Activated B cell treated with CpG ODN at 0.5 μM for 24 hours (primary cell): ENCODE results near the gene SMIM41. TPM values are rescaled to one million over a fixed set of nuclear protein-coding genes. Genes with fewer than 3 reads are reported as not detected.

Experiments used
- ATAC-seq: fragments of 200-7000 bp; cut with Tn5 transposase; one replicate; pipeline ENCODE4 v1.10.0; 2021; ENCODE audit warnings: low read depth, mild to moderate bottlenecking, moderate library complexity
- CTCF ChIA-PET: fragments of 350-600 bp; sonication (Branson Sonifier 250); formaldehyde crosslinking; loops from one replicate; lab custom pipeline; 2021; ENCODE audit warnings: antibody characterized with exemption; lab: Charles Lee
- POLR2A ChIA-PET: fragments of 350-600 bp; sonication (Branson Sonifier 250); formaldehyde crosslinking; loops from one replicate; lab custom pipeline; 2021; ENCODE audit warnings: antibody characterized with exemption; lab: Charles Lee
- DNase-seq: peaks from one replicate; pipeline ENCODE4 v3.0.0; 2022
- H3K27ac Mint-ChIP-seq: one replicate; pipeline ENCODE4 v1.8.0; 2020; ENCODE audit warnings: mixed read lengths
- H3K27me3 Mint-ChIP-seq: one replicate; pipeline ENCODE4 v1.8.0; 2021; ENCODE audit warnings: mixed read lengths
- H3K36me3 Mint-ChIP-seq: one replicate; pipeline ENCODE4 v1.8.0; 2021; ENCODE audit warnings: low read depth, mixed read lengths
- H3K4me1 Mint-ChIP-seq: one replicate; pipeline ENCODE4 v1.8.0; 2021; ENCODE audit warnings: mixed read lengths
- H3K4me3 Mint-ChIP-seq: one replicate; pipeline ENCODE4 v1.8.0; 2020; ENCODE audit warnings: mild to moderate bottlenecking, mixed read lengths
- H3K9me3 Mint-ChIP-seq: one replicate; pipeline ENCODE4 v1.8.0; 2020; ENCODE audit warnings: mixed read lengths
- intact Hi-C: fragments of 100-400 bp; cut with micrococcal nuclease; formaldehyde crosslinking; loops from one replicate; pipeline ENCODE4 v1.15.1; 2024
- total RNA-seq: library from RNA; stranded (reverse); gene quantifications from 2 replicates; pipeline ENCODE4 v1.2.3, GENCODE V29; 2022
- TF ChIP-seq, protein P1 (sequence below): fragments of 200-600 bp; IDR thresholded peaks from one replicate; pipeline ENCODE4 v1.8.0; 2022; ENCODE audit warnings: antibody characterized with exemption, mild to moderate bottlenecking

Gene SMIM41
- total RNA-seq, 1 donor from 2014 or later, result not detected

GRCh38 chr12:52127683-52128450, 48.4 kb downstream of the SMIM41 start:
- H3K27ac Mint-ChIP-seq, result no peak overlapping the region
- intact Hi-C loops, result no loop called here

DNA sequence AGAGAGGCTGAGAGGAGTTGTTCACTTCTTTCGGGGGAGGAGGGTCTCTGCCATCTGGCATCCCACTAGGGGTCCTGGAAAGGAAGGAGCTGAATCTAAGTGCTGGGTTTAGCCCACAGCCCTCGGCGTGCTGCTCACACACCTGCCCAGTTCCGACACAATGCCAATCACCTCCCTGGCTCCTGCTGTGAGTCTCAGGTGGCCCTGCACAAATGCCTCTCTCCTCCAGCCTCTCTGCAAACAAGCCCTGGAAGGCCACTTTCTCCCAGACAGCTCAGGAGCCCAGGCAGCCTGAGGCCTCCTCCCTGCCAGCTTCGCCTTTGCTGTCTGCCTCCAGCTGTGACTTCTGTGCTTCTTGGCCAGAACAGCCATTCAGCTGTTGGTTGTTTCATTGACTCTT, 51.2 kb downstream of the SMIM41 start:
- Mint-ChIP-seq H3K4me3 (no peak overlapping the region), H3K36me3 (no peaks in the 10 kb centered on the region), H3K9me3 (no peaks in the 10 kb centered on the region), H3K27ac (no peak overlapping the region), H3K27me3 (peaks cover 17% of the 10 kb centered on the region), H3K4me1 (no peaks in the 10 kb centered on the region)
- TF ChIP-seq, protein P1, sequence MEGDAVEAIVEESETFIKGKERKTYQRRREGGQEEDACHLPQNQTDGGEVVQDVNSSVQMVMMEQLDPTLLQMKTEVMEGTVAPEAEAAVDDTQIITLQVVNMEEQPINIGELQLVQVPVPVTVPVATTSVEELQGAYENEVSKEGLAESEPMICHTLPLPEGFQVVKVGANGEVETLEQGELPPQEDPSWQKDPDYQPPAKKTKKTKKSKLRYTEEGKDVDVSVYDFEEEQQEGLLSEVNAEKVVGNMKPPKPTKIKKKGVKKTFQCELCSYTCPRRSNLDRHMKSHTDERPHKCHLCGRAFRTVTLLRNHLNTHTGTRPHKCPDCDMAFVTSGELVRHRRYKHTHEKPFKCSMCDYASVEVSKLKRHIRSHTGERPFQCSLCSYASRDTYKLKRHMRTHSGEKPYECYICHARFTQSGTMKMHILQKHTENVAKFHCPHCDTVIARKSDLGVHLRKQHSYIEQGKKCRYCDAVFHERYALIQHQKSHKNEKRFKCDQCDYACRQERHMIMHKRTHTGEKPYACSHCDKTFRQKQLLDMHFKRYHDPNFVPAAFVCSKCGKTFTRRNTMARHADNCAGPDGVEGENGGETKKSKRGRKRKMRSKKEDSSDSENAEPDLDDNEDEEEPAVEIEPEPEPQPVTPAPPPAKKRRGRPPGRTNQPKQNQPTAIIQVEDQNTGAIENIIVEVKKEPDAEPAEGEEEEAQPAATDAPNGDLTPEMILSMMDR, result no peak
- ChIA-PET CTCF (interaction anchor here (0.7 kb wide), 1 partner anchor 444 kb away, joined by 3 read pairs; no protein-coding TSS in a partner anchor), POLR2A (interaction anchor here (0.7 kb wide), 1 partner anchor 14 kb away, joined by 3 read pairs; no protein-coding TSS in a partner anchor)
- intact Hi-C loops, result no loop called here
- DNase-seq (no peak), ATAC-seq (no peak)

More at GRCh38 chr12:52127683-52128450, 48.4 kb downstream of the SMIM41 start:
- ChIA-PET POLR2A (no interaction called here), CTCF (interaction anchor here (0.7 kb wide), 1 partner anchor 107 kb away, joined by 3 read pairs; no protein-coding TSS in a partner anchor)
- ATAC-seq (no peak), DNase-seq (no peak)
- Mint-ChIP-seq H3K4me1 (peaks cover 3% of the 10 kb centered on the region), H3K27me3 (peaks cover 22% of the 10 kb centered on the region), H3K4me3 (no peak overlapping the region), H3K36me3 (no peaks in the 10 kb centered on the region), H3K9me3 (no peaks in the 10 kb centered on the region)
- TF ChIP-seq, protein P1, result no peak

GRCh38 chr12:52132754-52133161, 53.3 kb downstream of the SMIM41 start:
- H3K36me3 Mint-ChIP-seq, result no peaks in the 10 kb centered on the region
- intact Hi-C loops, result no loop called here
- H3K4me1 Mint-ChIP-seq, result no peaks in the 10 kb centered on the region
- TF ChIP-seq, protein P1, result no peak
- H3K27ac Mint-ChIP-seq, result no peak overlapping the region
- CTCF ChIA-PET, result no interaction called here
- DNase-seq, result no peak
- no peak for ATAC-seq
- H3K9me3 Mint-ChIP-seq, result no peaks in the 10 kb centered on the region
- POLR2A ChIA-PET, result no interaction called here
- H3K4me3 Mint-ChIP-seq, result no peak overlapping the region
- peaks cover 10% of the 10 kb centered on the region for H3K27me3 Mint-ChIP-seq

GRCh38 chr12:52137746-52138145, 58.2 kb downstream of the SMIM41 start:
- intact Hi-C loops, result loop anchor here (5.0 kb wide), 1 partner anchor 190 kb away; no protein-coding TSS in a partner anchor
- no peak for ATAC-seq
- Mint-ChIP-seq H3K9me3 (no peaks in the 10 kb centered on the region), H3K4me3 (no peak overlapping the region), H3K27me3 (peaks cover 1% of the 10 kb centered on the region), H3K4me1 (peaks cover 7% of the 10 kb centered on the region), H3K36me3 (no peaks in the 10 kb centered on the region), H3K27ac (no peak overlapping the region)
- no peak for DNase-seq
- CTCF ChIA-PET, result no interaction called here
- POLR2A ChIA-PET, result no interaction called here
- TF ChIP-seq, protein P1, result no peak

- intact Hi-C loops, result loop anchor here (5.0 kb wide), 1 partner anchor 188 kb away; no protein-coding TSS in a partner anchor
- peaks cover 7% of the 10 kb centered on the region for H3K4me1 Mint-ChIP-seq
- ATAC-seq, result no peak
These were observed 59.6 kb downstream of the SMIM41 start for GRCh38 chr12:52139147-52139546.

More at GRCh38 chr12:52139147-52139546, 59.6 kb downstream of the SMIM41 start:
- Mint-ChIP-seq H3K27ac (no peak overlapping the region), H3K4me3 (no peak overlapping the region), H3K27me3 (peaks cover 1% of the 10 kb centered on the region), H3K36me3 (no peaks in the 10 kb centered on the region), H3K9me3 (no peaks in the 10 kb centered on the region)
- ChIA-PET POLR2A (no interaction called here), CTCF (no interaction called here)
- DNase-seq, result no peak
- TF ChIP-seq, protein P1, result no peak
